Measurements from ENCODE around the gene CAPN3. TPM values are rescaled to one million over a fixed set of nuclear protein-coding genes. Genes with fewer than 3 reads are reported as not detected.
"Not testable (repeated sequence)": the region's sequence is repeated elsewhere in the genome, so short reads cannot be mapped to it uniquely, and the experiment has no call there.

The CAPN3 gene
- polyA plus RNA-seq, 1 donor (not counting 4 experiments of a cell fraction or from before 2014, with no cell fraction given), result 15.8 TPM

DNA sequence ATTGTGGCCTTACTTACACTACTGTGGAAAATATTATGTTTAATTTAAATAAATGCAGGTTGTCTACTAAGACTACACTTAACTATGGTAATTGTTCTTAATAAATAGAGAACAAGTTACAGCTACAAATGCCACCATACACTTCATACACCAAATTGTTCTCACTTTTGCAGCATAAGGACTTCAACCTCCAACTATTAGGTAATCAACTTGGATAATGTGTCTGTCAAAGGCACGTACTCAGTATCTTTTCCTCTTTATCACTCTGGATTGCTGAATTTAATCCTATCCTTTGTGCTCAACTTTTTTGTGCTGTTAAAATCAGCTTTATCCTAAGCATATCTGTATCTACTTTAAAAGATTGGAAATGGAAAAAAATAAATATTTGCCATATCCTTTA is 44.5 kb upstream of the CAPN3 start:
- Histone ChIP-seq H3K9me1 (ENCODE audit: control insufficient read depth, extremely low read depth, insufficient read depth, low read length) (no peaks in the 10 kb centered on the region), H3K9ac (ENCODE audit: control insufficient read depth, extremely low read depth, insufficient read depth, low read length) (no peak overlapping the region), H3K36me3 (ENCODE audit: control insufficient read depth in 2 of 2, extremely low read depth in 1 of 2, insufficient read depth in 2 of 2, low read length in 2 of 2) (peaks cover 8 to 11% of the 10 kb centered on the region in 2 experiments), H3K27me3 (ENCODE audit: control insufficient read depth, extremely low read depth, insufficient read depth, low read length) (no peaks in the 10 kb centered on the region), H3K4me3 (ENCODE audit: control insufficient read depth in 2 of 3, extremely low read depth in 1 of 3, insufficient read depth in 2 of 3, low read depth in 1 of 3, low read length in 3 of 3) (no peak overlapping the region), H3K4me1 (ENCODE audit: control insufficient read depth, extremely low read depth, insufficient read depth, low read length) (no peaks in the 10 kb centered on the region), H2AFZ (ENCODE audit: control insufficient read depth, low read length) (no peak overlapping the region), H3K79me2 (ENCODE audit: control insufficient read depth, insufficient read depth, low read length) (no peaks in the 10 kb centered on the region), H3K4me2 (ENCODE audit: control insufficient read depth, extremely low read depth, insufficient read depth, low read depth, low read length) (no peak overlapping the region), H3K27ac (ENCODE audit: control insufficient read depth, insufficient read depth, low read length) (no peak overlapping the region), H3K9me3 (ENCODE audit: control insufficient read depth, low read depth, low read length) (no peaks in the 10 kb centered on the region), H4K20me1 (ENCODE audit: control insufficient read depth, extremely low read depth, insufficient read depth, low read length) (no peaks in the 10 kb centered on the region)
- no peak for TF ChIP-seq CTCF (optimal IDR thresholded peaks at IDR 0.05 in 1 of 3, IDR thresholded peaks at IDR 0.05 in 1 of 3, conservative IDR thresholded peaks at IDR 0.05 in 1 of 3; ENCODE audit: extremely low read depth in 1 of 3, insufficient read depth in 2 of 3, low read length in 3 of 3)
- TF ChIP-seq EZH2 (IDR thresholded peaks at IDR 0.05; ENCODE audit: low read length), result no peak
- FAIRE-seq, result no peak
- DNase-seq (ENCODE audit: low read depth, low spot score), result no peak
- dilution Hi-C loops (cut with MboI; ENCODE audit: extremely low pct_ligation_motif_present, low sequenced_read_pairs), result no loop called here

DNA sequence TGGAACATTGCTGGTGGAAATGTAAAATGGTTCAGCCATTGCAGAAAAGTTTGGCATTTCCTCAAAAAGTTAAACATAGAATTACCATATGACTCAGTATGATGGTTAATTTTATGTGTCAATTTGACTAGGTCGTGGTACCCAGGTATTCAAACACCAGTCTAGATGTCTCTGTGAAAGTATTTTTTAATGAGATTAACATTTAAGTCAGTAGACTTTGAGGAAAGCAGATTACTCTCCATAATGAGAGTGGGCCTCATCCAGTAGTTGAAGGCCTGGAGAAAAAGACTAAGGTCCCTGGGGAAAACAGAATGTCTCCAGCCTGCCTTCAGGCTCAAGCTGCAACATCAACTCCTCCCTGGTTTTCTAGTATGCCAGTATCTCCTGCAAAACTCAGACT is 43.8 kb upstream of the CAPN3 start:
- no peak overlapping the region for H3K4me3 ChIP-seq (ENCODE audit: control insufficient read depth in 2 of 3, extremely low read depth in 1 of 3, insufficient read depth in 2 of 3, low read depth in 1 of 3, low read length in 3 of 3)
- no peaks in the 10 kb centered on the region for H3K4me1 ChIP-seq (ENCODE audit: control insufficient read depth, extremely low read depth, insufficient read depth, low read length)
- H4K20me1 ChIP-seq (ENCODE audit: control insufficient read depth, extremely low read depth, insufficient read depth, low read length), result no peaks in the 10 kb centered on the region
- TF ChIP-seq CTCF (optimal IDR thresholded peaks at IDR 0.05 in 1 of 3, IDR thresholded peaks at IDR 0.05 in 1 of 3, conservative IDR thresholded peaks at IDR 0.05 in 1 of 3; ENCODE audit: extremely low read depth in 1 of 3, insufficient read depth in 2 of 3, low read length in 3 of 3) (no peak), EZH2 (IDR thresholded peaks at IDR 0.05; ENCODE audit: low read length) (no peak)
- DNase-seq (ENCODE audit: low read depth, low spot score) (no peak), FAIRE-seq (no peak)
- H3K9me1 ChIP-seq (ENCODE audit: control insufficient read depth, extremely low read depth, insufficient read depth, low read length), result no peaks in the 10 kb centered on the region
- H3K79me2 ChIP-seq (ENCODE audit: control insufficient read depth, insufficient read depth, low read length), result no peaks in the 10 kb centered on the region
- H3K27me3 ChIP-seq (ENCODE audit: control insufficient read depth, extremely low read depth, insufficient read depth, low read length), result no peaks in the 10 kb centered on the region
- no peak overlapping the region for H3K9ac ChIP-seq (ENCODE audit: control insufficient read depth, extremely low read depth, insufficient read depth, low read length)
- dilution Hi-C loops (cut with MboI; ENCODE audit: extremely low pct_ligation_motif_present, low sequenced_read_pairs), result no loop called here
- H2AFZ ChIP-seq (ENCODE audit: control insufficient read depth, low read length), result no peak overlapping the region
- H3K36me3 ChIP-seq (ENCODE audit: control insufficient read depth in 2 of 2, extremely low read depth in 1 of 2, insufficient read depth in 2 of 2, low read length in 2 of 2), result peaks cover 3 to 11% of the 10 kb centered on the region in 2 experiments
- no peaks in the 10 kb centered on the region for H3K9me3 ChIP-seq (ENCODE audit: control insufficient read depth, low read depth, low read length)
- H3K4me2 ChIP-seq (ENCODE audit: control insufficient read depth, extremely low read depth, insufficient read depth, low read depth, low read length), result no peak overlapping the region
- H3K27ac ChIP-seq (ENCODE audit: control insufficient read depth, insufficient read depth, low read length), result no peak overlapping the region

GRCh38 chr15:42316282-42316805 is 43.0 kb upstream of the CAPN3 start:
- H3K4me2 ChIP-seq (ENCODE audit: control insufficient read depth, extremely low read depth, insufficient read depth, low read depth, low read length); H3K79me2 ChIP-seq (ENCODE audit: control insufficient read depth, insufficient read depth, low read length); H3K36me3 ChIP-seq (ENCODE audit: control insufficient read depth in 2 of 2, extremely low read depth in 1 of 2, insufficient read depth in 2 of 2, low read length in 2 of 2); dilution Hi-C loops (cut with MboI; ENCODE audit: extremely low pct_ligation_motif_present, low sequenced_read_pairs); H3K4me1 ChIP-seq (ENCODE audit: control insufficient read depth, extremely low read depth, insufficient read depth, low read length); H3K27ac ChIP-seq (ENCODE audit: control insufficient read depth, insufficient read depth, low read length); H3K27me3 ChIP-seq (ENCODE audit: control insufficient read depth, extremely low read depth, insufficient read depth, low read length); H2AFZ ChIP-seq (ENCODE audit: control insufficient read depth, low read length); DNase-seq (ENCODE audit: low read depth, low spot score); H3K9ac ChIP-seq (ENCODE audit: control insufficient read depth, extremely low read depth, insufficient read depth, low read length); FAIRE-seq; H3K9me3 ChIP-seq (ENCODE audit: control insufficient read depth, low read depth, low read length); H3K9me1 ChIP-seq (ENCODE audit: control insufficient read depth, extremely low read depth, insufficient read depth, low read length); H4K20me1 ChIP-seq (ENCODE audit: control insufficient read depth, extremely low read depth, insufficient read depth, low read length); H3K4me3 ChIP-seq (ENCODE audit: control insufficient read depth in 2 of 3, extremely low read depth in 1 of 3, insufficient read depth in 2 of 3, low read depth in 1 of 3, low read length in 3 of 3): not testable (repeated sequence)
